ENCODE results near the gene GALNS. TPM values are rescaled to one million over a fixed set of nuclear protein-coding genes. Genes with fewer than 3 reads are reported as not detected.

GALNS gene
- total RNA-seq, 4 donors from 2014 or later: 1.8 to 36.2 (median 16.4) TPM

GRCh38 chr16:88847654-88848053 is 9.1 kb downstream of the GALNS start:
- intact Hi-C loops (cut with DNase I; ENCODE audit: low total_unique reads): no loop called here
- DNase-seq: no peak
- Histone ChIP-seq H3K4me1 (no peaks in the 10 kb centered on the region), H3K9me3 (no peaks in the 10 kb centered on the region), H3K36me3 (no peaks in the 10 kb centered on the region), H3K4me3 (no peak overlapping the region), H3K27ac (no peak overlapping the region), H3K27me3 (no peaks in the 10 kb centered on the region)
- TF ChIP-seq CTCF (IDR thresholded peaks at IDR 0.05) (no peak), POLR2A (IDR thresholded peaks at IDR 0.05) (no peak)

- Histone ChIP-seq H3K27ac (no peak overlapping the region), H3K4me3 (no peak overlapping the region), H3K9me3 (no peaks in the 10 kb centered on the region), H3K4me1 (no peaks in the 10 kb centered on the region), H3K27me3 (no peaks in the 10 kb centered on the region), H3K36me3 (no peaks in the 10 kb centered on the region)
- no peak for DNase-seq
- intact Hi-C loops (cut with DNase I; ENCODE audit: low total_unique reads): no loop called here
- TF ChIP-seq POLR2A (IDR thresholded peaks at IDR 0.05): no peak
- no peak for TF ChIP-seq CTCF (IDR thresholded peaks at IDR 0.05)
Measured at GRCh38 chr16:88846088-88846487, 10.7 kb downstream of the GALNS start.

GRCh38 chr16:88844419-88845036 is 12.2 kb downstream of the GALNS start:
- Histone ChIP-seq H3K4me3 (no peak overlapping the region), H3K27me3 (no peaks in the 10 kb centered on the region), H3K9me3 (no peaks in the 10 kb centered on the region), H3K36me3 (no peaks in the 10 kb centered on the region), H3K27ac (no peak overlapping the region), H3K4me1 (no peaks in the 10 kb centered on the region)
- intact Hi-C loops (cut with DNase I; ENCODE audit: low total_unique reads): no loop called here
- TF ChIP-seq CTCF (IDR thresholded peaks at IDR 0.05): no peak
- DNase-seq: no peak

GRCh38 chr16:88843256-88843655 is 13.5 kb downstream of the GALNS start:
- H3K27ac ChIP-seq: no peak overlapping the region
- no peaks in the 10 kb centered on the region for H3K27me3 ChIP-seq
- H3K36me3 ChIP-seq: no peaks in the 10 kb centered on the region
- no peaks in the 10 kb centered on the region for H3K9me3 ChIP-seq
- TF ChIP-seq CTCF (IDR thresholded peaks at IDR 0.05): no peak
- no peaks in the 10 kb centered on the region for H3K4me1 ChIP-seq
- H3K4me3 ChIP-seq: no peak overlapping the region
- no peak for DNase-seq
- intact Hi-C loops (cut with DNase I; ENCODE audit: low total_unique reads): no loop called here

- Histone ChIP-seq H3K36me3 (no peaks in the 10 kb centered on the region), H3K9me3 (no peaks in the 10 kb centered on the region), H3K4me1 (no peaks in the 10 kb centered on the region), H3K27ac (no peak overlapping the region), H3K4me3 (no peak overlapping the region), H3K27me3 (no peaks in the 10 kb centered on the region)
- intact Hi-C loops (cut with DNase I; ENCODE audit: low total_unique reads): no loop called here
- DNase-seq: no peak
- TF ChIP-seq CTCF (IDR thresholded peaks at IDR 0.05) (no peak), POLR2A (IDR thresholded peaks at IDR 0.05) (no peak)
Measured at GRCh38 chr16:88842806-88843205, 13.9 kb downstream of the GALNS start.
